GM19463 (cell line): ENCODE data around the gene PRDX2.

Source experiments
- ATAC-seq: cut with Tn5 transposase; IDR thresholded peaks from one replicate; pipeline ENCODE4 v1.9.1; 2021; ENCODE audit warnings: mild to moderate bottlenecking, moderate library complexity; ENCODE audit not compliant: unreplicated experiment

The PRDX2 gene

GRCh38 chr19:12756150-12756883 is 45.3 kb downstream of the PRDX2 start:
- no peak for ATAC-seq

GRCh38 chr19:12754465-12755196 is 47.0 kb downstream of the PRDX2 start:
- ATAC-seq: no peak

- no peak for ATAC-seq
These were observed 49.4 kb downstream of the PRDX2 start for GRCh38 chr19:12752056-12752781.

GRCh38 chr19:12751635-12752034 is 50.0 kb downstream of the PRDX2 start, which contains the start of gene BEST2:
Gene BEST2, plus strand, starts transcription at chr19:12751791. Its CDS starts 802 bp downstream, at chr19:12752593.
- ATAC-seq: no peak

- ATAC-seq: no peak
These were observed 50.7 kb downstream of the PRDX2 start for GRCh38 chr19:12750851-12751250.

GRCh38 chr19:12749938-12750521 is 51.6 kb downstream of the PRDX2 start:
- no peak for ATAC-seq

GRCh38 chr19:12748489-12748888 is 53.1 kb downstream of the PRDX2 start:
- no peak for ATAC-seq
